ENCODE data around the gene EFNA3.

EFNA3 gene, protein sequence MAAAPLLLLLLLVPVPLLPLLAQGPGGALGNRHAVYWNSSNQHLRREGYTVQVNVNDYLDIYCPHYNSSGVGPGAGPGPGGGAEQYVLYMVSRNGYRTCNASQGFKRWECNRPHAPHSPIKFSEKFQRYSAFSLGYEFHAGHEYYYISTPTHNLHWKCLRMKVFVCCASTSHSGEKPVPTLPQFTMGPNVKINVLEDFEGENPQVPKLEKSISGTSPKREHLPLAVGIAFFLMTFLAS

DNA sequence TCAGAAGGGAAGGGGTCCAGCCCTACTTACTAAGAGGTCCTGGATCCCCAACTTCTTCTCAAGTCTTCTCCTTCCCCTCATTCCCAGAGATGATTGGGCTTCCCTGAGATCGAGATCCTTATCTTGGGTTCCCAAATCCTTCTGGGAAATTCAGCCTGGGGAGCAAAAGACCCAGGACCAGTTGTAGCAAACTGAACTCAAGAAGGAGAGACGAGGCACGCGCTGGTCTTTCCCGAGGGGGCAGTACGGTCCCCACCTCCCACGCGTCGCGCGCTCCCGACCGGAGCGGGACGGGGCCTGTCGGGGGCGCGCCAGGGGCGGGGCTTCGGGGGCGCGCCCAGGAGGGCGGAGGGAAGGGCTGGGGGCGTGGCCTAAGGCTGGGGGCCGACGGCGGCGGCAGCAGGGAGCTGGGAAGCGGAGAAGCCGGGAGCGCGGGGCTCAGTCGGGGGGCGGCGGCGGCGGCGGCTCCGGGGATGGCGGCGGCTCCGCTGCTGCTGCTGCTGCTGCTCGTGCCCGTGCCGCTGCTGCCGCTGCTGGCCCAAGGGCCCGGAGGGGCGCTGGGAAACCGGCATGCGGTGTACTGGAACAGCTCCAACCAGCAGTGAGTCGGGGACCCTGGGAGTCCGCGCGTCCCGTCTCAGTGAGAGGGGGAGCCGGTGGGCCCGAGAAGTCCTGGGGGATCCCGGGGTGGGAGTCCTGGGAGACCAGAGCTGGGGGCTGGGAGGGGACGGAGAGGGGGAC is at the start of gene EFNA3:
Gene EFNA3 (plus strand): TSS at position 369 of the 741 bp plus-strand sequence. CDS start 105 bp downstream, at position 474.
- peak; percentile 47 to 60 for DNase-seq (ENCODE audit: low read depth in 2 of 2)

DNA sequence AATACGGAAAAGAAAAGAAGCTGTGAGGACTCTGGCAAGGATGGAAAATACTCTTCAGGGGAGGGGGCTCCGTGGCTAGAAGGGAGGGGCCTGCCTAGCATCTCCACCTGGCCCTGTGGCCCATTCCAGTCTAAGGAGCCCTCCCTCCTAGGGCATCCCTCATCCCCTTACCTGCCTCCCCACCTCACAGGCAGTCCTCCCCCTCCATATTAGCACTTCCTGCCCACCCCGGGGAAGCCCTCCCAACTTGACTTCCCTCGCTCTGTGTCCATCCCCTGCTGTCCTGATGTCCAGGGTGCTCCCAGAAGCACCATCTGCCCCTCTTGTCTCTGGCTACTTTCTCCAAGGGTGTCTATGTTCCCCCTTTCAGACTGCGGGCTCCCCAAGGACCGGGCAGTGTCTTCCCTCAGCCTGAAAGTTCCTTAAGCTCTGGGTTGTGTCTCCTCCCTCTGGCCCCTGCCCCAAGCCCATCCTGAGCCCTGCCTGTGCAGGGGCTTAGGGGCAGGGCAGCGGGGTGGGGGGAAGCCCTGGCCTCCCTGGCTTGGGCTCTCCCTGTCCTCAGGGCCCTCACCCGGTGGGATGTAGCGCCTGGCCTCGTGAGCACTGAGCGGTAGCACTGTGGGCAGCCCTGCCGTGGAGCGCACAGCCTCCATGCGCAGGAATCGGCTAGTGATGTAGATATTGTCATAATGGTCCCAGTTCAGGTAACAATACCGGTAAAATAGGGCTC is 49.0 kb upstream of the EFNA3 start:
- no peak for DNase-seq (ENCODE audit: low read depth in 2 of 2)

DNA sequence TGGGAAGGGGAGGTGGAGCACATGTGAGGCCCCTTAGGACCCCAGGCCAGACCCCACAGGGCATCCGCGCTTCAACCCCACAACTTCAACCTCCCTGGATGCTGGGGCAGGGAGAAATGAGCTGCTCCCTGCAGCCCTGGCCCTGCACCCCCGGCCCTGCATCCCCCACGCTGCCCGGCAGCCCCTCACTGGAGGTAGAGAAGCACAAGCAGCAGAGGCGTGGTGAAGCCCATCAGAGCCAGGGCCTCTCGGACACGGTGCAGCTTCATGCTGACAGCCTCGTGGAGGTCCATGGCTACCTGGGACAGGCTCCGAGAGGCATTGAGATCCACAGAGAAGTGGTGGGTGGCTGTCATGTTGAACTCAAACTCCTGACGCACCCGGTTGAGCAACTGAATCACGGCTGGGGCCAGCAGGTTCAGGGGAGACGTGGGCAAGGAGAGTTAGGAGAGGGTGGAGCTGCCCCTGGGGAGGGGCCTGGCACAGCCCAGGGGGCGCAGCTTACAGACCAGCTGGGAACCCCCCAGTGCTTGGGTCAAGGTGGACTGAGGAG is 48.3 kb upstream of the EFNA3 start:
- DNase-seq (ENCODE audit: low read depth in 2 of 2), result no peak

DNA sequence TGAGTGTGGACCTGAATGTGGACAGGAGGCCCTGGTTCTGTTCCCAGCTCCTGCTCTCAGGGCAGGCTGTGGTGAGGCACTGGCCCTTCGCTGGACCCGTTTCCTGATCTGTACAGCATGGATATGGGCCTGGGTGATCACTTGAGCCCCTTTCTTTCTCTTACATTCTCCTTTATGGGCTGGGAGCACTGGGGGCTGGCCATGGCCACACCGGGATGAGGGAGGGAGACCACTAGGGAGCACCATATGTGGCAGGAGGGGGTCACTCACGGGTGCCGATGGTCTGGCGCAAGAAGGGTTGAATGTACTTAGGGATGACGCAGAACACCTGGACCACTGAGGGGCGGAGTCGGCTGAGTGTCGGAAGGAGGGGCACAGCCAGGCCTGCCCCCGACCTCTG is 47.7 kb upstream of the EFNA3 start:
- DNase-seq (ENCODE audit: low read depth in 2 of 2), result no peak

DNA sequence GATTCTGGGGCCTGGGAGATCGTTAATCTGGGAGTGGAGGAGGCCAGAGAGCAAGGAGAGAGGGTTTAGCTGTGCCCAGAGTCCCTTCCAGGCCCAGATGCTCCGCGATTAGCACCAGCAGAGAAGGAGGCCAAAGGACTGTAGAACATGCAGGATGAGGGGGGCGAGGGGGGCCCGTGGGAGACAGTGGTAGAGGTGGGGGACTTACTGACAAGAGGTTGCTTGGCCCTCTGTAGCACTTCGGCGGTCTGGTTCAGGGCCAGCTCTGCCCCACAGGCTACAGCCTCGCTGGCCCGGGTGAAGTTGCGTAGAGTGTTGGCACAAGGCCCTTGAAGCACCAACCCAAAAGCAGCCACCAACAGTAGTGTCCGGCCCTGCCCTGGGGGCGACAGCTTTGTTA is 45.8 kb upstream of the EFNA3 start:
- no peak for DNase-seq (ENCODE audit: low read depth in 2 of 2)

DNA sequence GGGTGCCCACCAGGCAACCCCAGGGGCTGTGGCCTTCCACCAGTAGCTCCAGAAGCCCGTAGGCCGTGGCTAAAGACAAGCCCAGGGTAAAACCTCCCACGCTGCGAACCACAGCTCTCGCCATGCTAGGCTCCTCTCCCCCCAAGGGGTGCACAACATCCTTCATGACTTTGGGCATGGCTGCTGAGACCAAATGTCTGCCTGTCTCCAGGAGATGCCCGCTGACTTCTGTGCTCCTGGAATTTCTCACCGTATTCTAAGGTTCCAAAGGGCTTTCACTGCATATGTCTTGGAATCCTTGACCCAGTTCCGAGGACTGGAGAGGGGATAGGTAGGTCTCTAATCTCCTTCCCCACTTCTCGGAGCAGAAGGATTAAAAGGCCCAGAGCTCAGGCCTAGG is 45.1 kb upstream of the EFNA3 start, which contains the start of the genes DCST1 and DCST2:
Gene DCST1 (plus strand): TSS at position 301 of the 400 bp plus-strand sequence. CDS start 213 bp downstream, outside the sequence.
Gene DCST2 (minus strand): TSS at position 258 of the 400 bp plus-strand sequence. CDS start 80 bp downstream, at position 178.
- no peak for DNase-seq (ENCODE audit: low read depth in 2 of 2)

DNA sequence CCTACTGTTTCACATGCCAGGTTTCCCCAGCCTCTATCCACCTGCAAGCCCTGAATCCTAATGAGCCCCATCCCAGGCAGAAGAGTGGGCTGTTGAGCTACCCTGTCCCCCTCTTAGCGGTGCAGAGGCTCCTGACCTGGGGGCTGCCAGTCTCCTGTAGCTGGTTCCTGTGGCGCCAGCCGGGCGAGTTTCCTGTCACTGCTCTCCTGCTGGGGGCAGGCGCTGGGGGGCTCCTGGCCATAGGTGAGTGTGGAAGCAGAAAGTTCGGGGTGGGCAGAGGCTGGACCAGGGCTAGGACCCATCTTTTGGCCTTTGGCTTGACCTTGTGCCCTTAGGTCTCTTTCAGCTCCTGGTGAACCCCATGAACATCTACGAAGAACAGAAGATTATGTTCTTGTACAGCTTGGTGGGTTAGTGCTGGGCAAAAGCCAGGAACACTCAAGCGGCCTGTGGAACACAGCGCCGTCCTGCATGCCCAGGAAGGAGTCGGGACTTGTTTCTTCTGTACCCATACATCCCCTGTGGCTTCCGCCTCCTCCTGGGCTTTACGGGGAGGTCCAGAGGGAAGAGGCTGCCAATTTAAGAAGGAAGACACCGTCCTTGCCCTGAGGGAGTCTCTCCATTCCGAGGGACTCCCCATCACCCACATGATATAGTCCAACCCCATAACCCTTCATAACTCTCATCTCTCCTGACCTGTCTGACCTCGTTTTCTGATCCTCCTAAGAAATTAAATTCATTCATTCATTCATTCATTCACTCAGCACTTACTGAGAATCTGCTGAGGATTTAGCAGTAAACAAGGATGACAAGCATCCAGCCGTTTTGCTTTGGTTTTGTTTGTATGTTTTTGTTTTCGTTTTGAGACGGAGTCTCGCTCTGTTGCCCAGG is 44.1 kb upstream of the EFNA3 start:
- no peak for DNase-seq (ENCODE audit: low read depth in 2 of 2)

DNA sequence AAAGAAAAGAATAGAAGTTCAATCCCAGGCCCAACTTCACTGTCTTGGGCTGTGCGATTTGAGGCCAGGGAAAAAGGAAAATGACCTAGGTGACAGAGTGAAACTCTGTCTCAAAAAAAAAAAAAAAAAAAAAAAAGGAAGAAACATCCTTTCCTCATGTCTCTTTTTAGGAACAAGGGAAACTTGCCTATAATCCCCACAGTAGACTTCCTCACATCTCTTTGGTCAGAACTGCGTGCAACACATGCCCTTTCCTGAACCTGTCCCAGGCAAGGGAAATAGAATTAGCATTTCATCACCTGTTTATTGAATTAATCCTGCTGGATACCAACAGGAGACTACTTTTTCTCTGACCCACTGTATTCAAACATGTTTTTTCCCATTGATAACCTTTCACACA is 42.7 kb upstream of the EFNA3 start:
- no peak for DNase-seq (ENCODE audit: low read depth in 2 of 2)

DNA sequence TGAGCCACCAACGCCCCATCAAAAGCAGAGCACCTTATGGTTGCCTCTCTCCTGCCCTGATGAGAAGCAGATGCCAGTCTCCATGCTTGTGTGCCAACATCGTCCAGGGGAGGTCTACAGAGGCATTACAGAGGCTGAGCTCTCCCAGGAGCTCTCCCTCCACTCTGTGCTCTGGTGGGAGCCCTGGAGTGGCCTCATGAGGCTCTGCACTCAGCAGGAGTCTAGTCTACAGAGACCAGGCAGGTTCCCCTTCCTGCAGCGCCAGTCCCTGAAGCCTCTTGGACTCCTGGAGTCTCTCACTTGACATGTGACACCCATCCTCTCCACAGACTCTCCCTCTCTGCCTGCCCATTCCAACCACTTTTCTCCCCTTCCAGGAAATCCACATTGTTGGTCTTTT is 41.6 kb upstream of the EFNA3 start:
- no peak for DNase-seq (ENCODE audit: low read depth in 2 of 2)

DNA sequence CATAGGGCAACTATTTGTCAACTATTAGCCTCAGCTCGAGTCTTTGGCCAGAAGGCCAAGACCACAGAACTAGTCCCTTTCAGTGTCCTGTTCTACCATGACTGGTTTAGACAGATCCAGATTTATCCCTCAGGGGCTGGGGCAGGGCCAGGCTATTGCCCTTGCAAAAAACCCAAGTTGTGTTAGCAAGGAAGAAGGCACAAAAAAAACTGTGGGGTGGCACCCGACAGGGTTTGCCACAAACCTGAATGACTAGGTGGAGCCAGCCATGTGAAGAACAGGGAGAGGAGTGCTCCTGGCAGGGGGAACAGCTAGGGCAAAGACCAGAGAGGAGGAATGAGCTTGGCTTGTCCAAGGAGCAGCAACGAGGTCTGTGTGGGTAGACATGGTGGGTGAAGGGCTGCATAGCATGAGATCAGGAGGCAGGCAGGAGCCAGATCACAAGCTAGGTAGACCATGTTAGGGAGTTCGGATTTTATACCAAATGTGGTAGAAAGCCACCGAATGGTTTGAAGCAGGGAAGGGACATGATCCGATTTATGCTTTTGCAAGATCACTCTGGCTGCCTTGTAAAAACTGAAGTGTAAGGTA is 40.7 kb upstream of the EFNA3 start:
- no peak for DNase-seq (ENCODE audit: low read depth in 2 of 2)

DNA sequence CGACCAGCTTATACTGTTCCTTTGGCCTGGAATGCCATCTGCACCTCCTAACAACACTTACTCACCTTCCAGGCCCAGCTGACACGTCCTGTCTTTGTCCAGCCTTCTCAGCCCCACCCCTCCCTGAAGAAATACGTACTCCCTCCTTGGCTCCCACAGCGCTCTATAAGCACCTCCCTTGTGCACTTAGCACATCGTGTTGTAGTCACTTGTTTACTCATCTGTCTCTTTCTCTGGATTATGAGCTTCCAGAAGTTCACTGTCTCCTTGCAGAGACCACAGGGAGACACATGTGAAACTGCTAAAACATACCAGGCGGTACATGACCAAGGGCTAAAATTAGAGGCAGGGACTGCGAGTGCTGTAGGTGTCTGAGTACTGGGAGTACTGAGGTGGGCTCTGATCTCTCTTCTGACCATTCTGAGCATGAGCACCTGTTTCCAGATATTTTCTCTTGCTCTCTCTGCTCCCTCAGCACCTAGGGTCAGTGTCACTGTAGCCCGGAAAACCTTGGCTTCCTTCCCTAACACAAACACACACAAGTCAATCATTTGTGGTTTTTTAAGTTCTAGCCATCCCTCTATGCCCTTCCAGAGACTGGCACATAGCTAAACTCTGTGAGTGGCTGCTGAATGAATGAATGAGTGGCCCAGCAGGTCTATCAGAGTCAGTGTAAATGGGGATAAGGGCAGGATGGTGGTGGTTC is 39.9 kb upstream of the EFNA3 start:
- DNase-seq (ENCODE audit: low read depth in 2 of 2), result no peak

DNA sequence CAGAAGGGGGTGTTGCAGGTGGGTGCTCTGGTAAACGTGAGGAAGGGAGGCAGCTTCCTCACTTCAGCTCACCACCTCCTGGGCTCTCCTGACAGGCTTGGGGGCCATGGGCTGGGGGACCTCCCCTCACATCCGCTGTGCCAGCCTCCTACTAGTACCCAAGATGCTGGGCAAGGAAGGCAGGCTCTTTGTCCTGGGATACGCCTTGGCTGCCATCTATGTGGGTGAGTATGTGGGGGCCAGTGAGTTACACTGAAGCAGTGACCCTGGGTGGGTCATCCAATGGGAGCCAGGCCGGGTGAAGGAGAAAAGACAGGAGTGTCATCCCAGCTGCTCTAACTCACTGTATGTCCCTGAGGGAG is 39.3 kb upstream of the EFNA3 start:
- DNase-seq (ENCODE audit: low read depth in 2 of 2), result no peak

DNA sequence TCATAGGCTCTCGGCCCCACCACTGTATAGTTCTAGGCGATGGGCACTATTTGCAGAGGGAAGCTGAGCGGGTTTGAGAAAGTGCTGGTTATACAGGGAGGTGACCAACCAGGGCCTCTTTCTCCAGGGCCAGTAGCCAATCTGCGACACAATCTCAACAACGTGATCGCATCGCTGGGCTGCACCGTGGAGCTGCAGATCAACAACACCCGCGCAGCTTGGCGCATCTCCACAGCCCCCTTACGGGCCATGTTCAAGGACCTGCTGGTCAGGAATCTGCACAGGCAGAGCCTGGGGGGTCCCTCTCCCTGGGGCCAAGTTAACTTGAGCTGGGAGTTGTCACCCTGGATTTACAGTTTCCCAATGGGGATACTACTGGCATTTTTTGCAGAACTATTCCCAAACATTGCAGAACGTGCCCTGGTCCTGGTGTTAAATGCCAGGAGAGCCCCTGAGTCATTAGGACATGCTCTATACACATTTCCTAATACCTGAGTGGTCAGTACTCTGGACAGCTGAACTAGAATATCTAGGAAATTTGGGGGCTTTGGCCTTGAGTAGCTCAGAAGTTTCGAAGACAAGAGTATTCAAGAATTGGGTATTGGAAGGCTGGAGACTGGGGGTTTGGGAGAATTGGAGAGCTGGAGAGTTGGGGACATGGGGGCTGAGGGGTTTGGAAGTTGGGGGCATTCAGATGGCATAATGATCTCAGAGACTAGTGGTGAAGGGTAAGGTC is 38.1 kb upstream of the EFNA3 start:
- no peak for DNase-seq (ENCODE audit: low read depth in 2 of 2)

DNA sequence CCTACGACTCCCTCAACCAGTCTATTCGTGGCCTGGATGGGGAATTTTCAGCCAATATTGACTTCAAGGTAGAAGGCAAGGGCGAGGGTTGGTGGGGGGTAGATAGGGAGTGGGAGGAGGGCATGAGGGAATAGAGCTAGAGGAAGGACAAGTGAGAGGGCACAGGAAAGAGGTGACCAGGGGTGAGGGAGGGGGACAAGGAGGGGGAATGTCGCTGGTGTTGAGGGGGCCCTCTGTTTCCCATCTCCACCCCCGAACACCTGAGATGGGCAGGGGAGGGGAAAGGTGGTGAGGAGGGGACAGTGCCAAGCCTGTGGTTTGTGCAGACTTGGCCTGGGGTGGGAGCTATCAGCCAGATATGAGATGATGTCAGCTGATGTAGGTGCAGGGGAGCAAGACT is 35.8 kb upstream of the EFNA3 start:
- no peak for DNase-seq (ENCODE audit: low read depth in 2 of 2)

DNA sequence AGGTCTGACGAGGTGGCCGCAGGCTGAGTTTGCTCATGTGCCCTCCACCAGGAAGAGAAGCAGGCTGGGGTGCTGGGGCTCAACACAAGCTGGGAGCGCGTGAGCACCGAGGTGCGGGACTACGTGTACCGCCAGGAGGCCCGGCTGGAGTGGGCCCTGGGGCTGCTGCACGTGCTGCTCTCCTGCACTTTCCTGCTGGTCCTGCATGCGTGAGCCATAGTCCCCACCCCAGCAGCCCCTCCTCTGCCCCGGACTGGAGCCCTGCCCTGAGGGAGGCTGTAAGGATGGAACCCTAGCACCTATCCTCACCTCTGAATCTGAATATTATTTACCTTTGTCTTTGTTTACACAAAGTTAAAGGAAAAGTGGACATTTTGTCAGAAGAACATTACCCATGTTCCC is 35.3 kb upstream of the EFNA3 start:
- no peak for DNase-seq (ENCODE audit: low read depth in 2 of 2)

DNA sequence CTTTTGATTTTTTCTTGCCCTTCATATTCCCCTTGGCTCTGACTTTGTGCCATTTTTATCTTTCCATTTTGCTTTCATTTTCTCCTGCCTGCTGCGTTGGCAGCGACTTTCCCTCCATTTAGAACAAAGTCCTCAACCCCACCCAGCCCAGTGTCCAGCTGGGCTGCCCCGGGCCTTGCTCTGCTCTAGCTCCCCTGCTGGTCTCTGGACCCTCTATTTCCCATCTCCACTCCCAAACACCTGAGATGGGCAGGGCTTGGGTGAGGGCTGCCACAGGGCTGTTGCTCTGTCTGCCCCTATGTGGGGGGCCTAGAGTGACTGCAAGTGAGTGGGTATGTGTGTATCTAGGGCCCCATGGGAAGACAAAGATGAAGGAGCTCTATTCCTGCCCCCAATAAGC is 34.8 kb upstream of the EFNA3 start:
- DNase-seq (ENCODE audit: low read depth in 2 of 2), result no peak

DNA sequence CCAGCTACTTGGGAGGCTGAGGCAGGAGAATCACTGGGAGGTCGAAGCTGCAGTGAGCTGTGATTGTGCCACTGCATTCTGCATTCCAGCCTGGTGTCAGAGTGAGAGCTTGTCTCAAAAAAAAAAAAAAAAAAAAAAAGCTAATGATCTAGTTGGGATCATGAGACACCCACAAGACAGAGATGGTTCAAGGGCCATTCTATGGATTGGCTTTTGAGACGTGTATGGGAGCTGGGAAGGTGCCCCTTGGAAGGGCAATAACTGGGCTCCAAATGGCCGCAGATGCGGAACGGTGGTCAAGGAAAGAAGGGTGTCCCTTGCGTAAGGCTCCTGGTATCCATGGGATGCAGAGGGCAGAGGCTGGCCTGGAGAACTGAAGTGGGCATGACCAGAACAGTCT is 34.3 kb upstream of the EFNA3 start:
- no peak for DNase-seq (ENCODE audit: low read depth in 2 of 2)

DNA sequence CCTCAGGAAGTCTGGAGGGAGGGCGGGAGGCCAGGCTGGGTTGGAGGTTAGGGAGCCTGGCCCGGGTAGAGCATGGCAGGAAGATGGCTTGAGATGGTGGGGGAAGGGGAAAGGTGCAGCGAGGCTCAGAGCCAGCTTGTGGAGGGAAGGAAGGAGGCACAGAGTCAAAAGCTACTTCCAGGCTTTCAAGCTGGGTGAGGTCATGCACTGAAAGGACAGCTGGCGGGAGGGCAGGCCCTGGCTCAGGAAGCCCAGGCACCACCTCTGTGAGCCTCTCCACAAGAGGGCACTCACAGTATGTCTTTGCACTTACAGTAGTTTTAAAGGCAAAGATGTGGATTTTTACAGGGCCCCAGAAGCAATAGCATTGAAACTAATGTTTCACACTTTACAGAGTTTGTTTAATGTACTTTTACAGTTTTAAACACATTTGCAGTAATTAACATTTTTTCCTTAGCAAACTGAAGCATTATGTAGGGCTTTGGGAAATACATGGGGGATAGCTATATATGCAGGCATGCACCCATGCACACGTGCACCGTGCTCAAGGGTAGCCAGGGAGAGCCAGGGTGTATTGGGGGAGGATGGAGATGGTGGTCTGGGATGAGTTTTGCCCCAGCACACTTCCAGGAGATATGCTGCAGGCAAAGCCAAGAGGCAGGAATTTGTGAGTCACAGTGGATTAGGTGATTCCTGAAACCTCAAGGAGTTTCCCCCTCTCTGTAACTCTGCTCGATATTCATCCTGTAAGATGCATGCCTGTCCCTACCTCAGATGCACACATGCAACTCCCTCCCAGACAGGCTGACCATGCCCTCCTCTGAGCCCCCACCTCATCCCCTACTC is 33.6 kb upstream of the EFNA3 start:
- peak in 1 of 2 experiments; percentile 45 for DNase-seq (ENCODE audit: low read depth in 2 of 2)

Data from stimulated activated CD4-positive, alpha-beta T cell treated with anti-CD3 and anti-CD28 coated beads, Interleukin-12 subunit alpha, Interleukin-12 subunit beta, amount 100 ng/mL, for 24 hours (primary cell).